Anterior cingulate cortex (tissue), 58 donors: ENCODE measurements around the gene RPA1.

Source experiments
- DNase-seq, 58 donors: peaks; one replicate each; lab custom pipeline; 2025; lab: John Stamatoyannopoulos, UW

The RPA1 gene

GRCh38 chr17:1936766-1937165 lies 107.0 kb downstream of the RPA1 start:
- no peak for DNase-seq

GRCh38 chr17:1937461-1937860 lies 107.7 kb downstream of the RPA1 start:
- DNase-seq: no peak

- DNase-seq: peak in 7 of 58 donors; percentile 14 to 51 (median 37)
These were observed 110.4 kb downstream of the RPA1 start for GRCh38 chr17:1939981-1940809.

- DNase-seq: no peak
These were observed 111.0 kb downstream of the RPA1 start for GRCh38 chr17:1940810-1941185.

- peak in 1 of 58 donors; percentile 16 for DNase-seq
These were observed 111.7 kb downstream of the RPA1 start for GRCh38 chr17:1941272-1942065.

- DNase-seq: peak in 1 of 58 donors; percentile 25
These were observed 112.2 kb downstream of the RPA1 start for GRCh38 chr17:1942066-1942365.

- no peak for DNase-seq
These were observed 113.0 kb downstream of the RPA1 start for GRCh38 chr17:1942666-1943435.

GRCh38 chr17:1943436-1943831 lies 113.6 kb downstream of the RPA1 start:
- no peak for DNase-seq

- no peak for DNase-seq
These were observed 115.8 kb downstream of the RPA1 start for GRCh38 chr17:1945621-1946020.

GRCh38 chr17:1946021-1946932 lies 116.5 kb downstream of the RPA1 start:
- DNase-seq: no peak

- DNase-seq: peak in 7 of 58 donors; percentile 5 to 68 (median 23)
These were observed 117.5 kb downstream of the RPA1 start for GRCh38 chr17:1947229-1947742.

GRCh38 chr17:1947743-1948516 lies 118.1 kb downstream of the RPA1 start:
- no peak for DNase-seq

GRCh38 chr17:1948517-1948825 lies 118.7 kb downstream of the RPA1 start:
- DNase-seq: no peak
